ENCODE results near the gene ZNF670. TPM values are rescaled to one million over a fixed set of nuclear protein-coding genes. Genes with fewer than 3 reads are reported as not detected.

Gene ZNF670
- total RNA-seq, 1 experiment from 2014 or later, result 11.1 TPM

DNA sequence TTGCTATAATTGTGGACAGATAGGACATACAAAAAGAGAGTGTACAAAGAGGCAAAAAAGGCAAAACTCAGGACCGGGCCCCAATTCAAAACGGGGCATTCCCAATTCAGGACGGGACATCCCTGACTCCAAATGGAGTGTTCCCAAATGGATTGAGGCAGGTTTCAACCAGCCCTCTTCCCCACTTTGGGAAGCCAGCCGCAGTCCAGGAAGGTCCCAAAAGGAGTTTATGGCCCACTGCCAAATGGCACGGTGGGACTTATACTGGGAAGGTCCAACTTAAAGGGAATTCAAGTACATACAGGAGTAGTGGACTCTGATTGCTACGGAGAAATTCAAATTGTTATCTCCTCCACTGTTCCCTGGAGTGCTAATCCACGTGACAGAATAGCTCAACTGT lies 29.1 kb upstream of the ZNF670 start:
- no peak for DNase-seq (ENCODE audit: low spot score)
- in situ Hi-C loops (cut with HindIII; ENCODE audit: low sequenced_read_pairs), result no loop called here

DNA sequence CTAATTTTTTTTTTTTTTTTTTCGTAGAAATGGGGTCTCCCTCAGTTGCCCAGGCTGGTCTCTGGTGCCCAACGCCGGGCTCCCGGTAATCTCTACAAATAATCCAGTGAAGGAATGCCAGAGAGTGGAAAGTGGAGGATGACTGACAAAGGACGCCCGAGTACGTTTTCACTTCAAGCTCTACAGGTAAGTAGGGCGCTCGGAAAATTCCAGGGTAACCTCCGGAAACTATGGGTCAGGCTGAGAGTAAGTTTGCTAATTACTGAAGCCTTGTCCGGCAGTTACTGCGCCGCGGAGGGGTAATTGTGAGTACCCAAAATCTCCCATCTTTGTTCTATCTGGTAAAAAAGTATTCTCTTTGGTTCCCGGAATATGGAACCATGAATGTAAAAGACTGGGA lies 27.4 kb upstream of the ZNF670 start:
- no peak for DNase-seq (ENCODE audit: low spot score)
- in situ Hi-C loops (cut with HindIII; ENCODE audit: low sequenced_read_pairs), result no loop called here

DNA sequence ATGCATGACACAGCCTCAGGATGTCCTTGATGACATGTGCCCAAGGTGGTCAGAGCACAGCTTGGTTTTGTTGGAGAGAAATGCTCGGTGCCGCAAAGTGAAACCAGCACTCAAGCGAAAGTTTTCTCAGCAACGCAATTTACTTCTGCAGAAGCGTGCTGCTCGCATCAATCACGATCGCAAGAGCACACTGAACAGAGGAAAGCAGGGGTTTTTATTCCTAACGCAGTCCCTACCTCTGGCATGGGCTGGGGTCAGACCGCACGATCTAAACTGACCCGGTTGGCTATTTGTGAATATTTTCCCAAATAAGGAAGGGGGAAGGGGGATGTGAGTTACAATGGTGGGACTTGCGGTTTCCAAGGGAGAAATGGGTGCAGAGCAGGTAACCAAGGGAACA lies 26.4 kb upstream of the ZNF670 start:
- in situ Hi-C loops (cut with HindIII; ENCODE audit: low sequenced_read_pairs), result no loop called here

DNA sequence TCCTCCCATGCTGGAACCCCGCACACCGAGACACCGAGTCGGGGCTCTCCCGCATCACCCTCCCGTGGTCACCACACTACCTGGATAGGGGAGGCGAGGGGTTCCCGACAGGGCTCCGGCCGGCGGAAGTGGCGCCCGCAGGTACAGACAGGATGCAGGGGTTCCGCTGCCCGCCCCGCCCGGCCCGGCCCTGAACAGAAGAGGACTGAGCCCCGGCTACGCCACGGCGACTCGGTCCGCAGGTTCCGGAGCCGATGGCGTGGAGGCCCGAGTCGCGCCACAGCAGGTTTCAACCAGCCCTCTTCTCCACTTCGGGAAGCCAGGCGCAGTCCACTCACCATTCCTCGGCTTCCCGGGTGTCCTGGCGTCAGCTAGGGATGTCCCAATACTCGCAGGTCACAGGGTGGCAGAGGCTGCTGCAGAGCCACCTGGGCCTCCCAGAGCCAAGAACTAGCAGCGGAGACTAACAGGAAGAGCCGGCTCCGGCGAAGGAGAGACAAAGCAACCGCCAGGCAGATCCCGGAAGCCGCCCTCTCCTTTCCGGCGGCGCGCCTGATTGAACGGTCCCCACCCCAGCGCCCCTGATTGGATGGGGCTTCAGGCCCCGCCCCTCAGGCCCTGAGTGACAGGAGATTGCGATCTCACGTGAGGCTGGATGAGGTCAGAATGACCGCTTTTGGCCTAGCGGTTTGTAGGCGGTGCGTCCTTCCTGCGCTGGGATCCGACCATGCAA lies 25.4 kb upstream of the ZNF670 start, which contains the start of gene ZNF669:
Gene ZNF669, minus strand, starts transcription at position 498 of the 733 bp plus-strand sequence. Its CDS starts 157 bp downstream, at position 341.
- peak; percentile 99 for DNase-seq (ENCODE audit: low spot score)
- in situ Hi-C loops (cut with HindIII; ENCODE audit: low sequenced_read_pairs), result no loop called here

More for the DNA sequence above, 26.4 kb upstream of the ZNF670 start:
- no peak for DNase-seq (ENCODE audit: low spot score)

DNA sequence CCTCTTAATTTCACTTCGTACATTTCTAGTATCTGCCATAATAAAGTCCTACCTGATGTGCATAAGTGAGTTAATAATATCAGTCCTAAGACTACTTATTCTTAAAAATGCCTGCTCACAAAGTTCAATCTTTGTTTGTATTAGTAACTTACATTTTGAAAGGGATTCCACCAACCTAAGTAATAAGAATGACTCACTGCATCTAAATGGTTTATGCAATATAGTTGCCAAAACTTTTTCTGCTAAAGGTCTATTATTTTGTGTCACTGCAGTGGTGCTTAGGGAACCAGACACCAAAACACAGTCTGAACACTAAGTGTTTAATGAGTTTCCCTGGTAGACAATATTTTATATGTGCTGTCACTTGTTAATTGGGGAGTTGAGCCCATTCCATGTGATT lies 23.8 kb upstream of the ZNF670 start:
- no peak for DNase-seq (ENCODE audit: low spot score)
- in situ Hi-C loops (cut with HindIII; ENCODE audit: low sequenced_read_pairs), result no loop called here

DNA sequence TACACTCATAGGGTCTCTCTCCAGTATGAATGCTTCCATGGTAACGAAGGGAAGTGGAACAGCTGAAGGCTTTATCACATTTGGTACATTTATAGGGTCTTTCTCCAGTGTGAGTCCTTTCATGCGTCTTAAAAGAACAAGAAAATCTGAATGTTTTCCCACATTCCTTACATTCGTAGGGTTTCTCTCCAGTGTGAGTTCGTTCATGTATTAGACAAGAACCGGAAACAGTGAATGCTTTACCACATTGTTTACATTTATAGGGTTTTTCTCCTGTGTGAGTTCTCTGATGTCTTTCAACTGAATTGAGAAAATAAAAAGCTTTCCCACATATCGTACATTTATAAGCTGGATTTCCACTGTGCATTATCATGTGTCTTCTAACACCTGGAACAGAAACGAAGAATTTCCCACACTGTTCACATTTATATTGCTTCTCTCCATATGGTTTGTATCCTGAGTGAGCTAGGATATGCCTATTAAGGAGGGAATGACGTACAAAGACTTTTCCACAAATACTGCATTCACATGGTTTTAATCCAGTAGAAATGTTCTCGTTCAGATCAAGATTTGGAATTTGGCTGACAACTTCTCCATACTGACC lies 22.2 kb upstream of the ZNF670 start:
- no peak for DNase-seq (ENCODE audit: low spot score)
- in situ Hi-C loops (cut with HindIII; ENCODE audit: low sequenced_read_pairs), result no loop called here

DNA sequence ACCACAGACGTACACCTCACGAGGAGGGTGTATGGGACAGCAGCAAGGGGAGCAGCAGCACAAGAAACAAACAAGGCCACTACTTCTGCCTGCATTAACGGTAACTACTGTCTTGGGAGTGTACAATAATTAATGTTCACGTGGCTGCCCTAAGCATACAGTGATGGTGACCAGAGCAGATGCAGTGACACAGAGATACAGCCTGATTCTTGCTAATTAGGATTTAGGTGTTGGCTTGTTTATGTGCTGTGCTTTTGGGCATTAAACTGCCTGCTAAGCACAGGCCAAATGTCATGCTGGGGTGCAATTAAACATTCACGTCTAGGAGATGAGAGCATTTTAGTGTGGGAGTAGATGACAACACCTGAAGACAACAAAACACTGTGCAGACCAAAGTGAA lies 18.3 kb upstream of the ZNF670 start:
- no peak for DNase-seq (ENCODE audit: low spot score)
- in situ Hi-C loops (cut with HindIII; ENCODE audit: low sequenced_read_pairs), result no loop called here

DNA sequence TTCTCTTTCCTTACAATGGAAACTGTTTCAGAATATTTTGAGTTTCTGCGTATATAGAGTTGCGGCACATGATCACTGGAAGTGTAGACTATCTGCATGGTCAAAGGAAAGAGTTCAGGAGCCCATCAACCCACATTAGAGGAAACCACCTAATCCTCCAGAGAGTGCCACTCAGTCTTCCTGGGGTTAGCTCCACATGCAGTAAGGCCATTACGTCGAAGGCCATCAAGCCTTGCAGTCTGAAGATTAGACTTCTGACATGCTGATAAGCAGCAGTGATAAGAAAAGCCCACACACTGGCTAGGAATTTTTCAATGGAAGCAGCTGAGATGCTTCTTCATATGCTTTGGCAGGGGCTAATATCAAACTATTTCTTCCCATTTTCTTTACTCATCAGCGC lies 17.9 kb upstream of the ZNF670 start:
- in situ Hi-C loops (cut with HindIII; ENCODE audit: low sequenced_read_pairs), result no loop called here

DNA sequence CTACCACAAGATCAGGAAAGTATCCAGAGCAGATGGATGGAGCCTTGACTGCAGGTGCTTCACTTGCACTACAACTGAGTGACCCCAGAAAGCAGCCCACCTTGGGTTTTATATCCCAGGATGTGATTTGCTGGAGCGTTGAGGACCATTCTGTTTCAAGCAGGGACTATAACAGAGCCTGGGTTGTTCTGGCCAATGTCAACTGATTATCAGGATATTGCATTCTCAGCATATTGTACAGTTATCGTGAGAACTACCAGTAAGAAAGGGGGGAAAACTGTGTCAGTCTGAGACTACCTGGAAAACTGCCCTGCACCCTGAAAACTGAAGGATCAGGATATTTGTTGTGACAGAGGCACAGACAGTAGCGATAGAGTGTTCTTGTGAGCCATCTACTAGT lies 17.5 kb upstream of the ZNF670 start:
- DNase-seq (ENCODE audit: low spot score), result no peak
- in situ Hi-C loops (cut with HindIII; ENCODE audit: low sequenced_read_pairs), result no loop called here

More for the DNA sequence above, 17.9 kb upstream of the ZNF670 start:
- no peak for DNase-seq (ENCODE audit: low spot score)

DNA sequence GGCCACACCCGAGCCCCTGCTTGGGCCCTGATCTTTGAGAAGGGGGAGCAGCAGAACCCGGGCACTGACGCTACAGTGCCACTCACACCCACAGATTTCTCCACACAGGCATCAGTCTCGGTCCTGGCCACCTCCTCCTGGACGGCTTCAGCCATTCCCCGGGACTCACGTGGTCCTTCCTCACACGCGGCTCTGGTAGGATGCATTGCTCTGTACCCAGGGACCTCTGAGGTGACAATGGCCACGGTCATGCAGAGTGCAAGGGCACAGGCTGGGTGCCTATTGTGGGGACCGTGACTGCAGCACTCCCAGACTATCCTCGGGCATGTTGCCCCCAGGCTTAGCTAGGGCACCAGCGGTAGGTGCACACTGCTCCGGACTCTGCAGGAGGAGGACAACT lies 11.8 kb upstream of the ZNF670 start:
- in situ Hi-C loops (cut with HindIII; ENCODE audit: low sequenced_read_pairs), result no loop called here
- DNase-seq (ENCODE audit: low spot score), result no peak

DNA sequence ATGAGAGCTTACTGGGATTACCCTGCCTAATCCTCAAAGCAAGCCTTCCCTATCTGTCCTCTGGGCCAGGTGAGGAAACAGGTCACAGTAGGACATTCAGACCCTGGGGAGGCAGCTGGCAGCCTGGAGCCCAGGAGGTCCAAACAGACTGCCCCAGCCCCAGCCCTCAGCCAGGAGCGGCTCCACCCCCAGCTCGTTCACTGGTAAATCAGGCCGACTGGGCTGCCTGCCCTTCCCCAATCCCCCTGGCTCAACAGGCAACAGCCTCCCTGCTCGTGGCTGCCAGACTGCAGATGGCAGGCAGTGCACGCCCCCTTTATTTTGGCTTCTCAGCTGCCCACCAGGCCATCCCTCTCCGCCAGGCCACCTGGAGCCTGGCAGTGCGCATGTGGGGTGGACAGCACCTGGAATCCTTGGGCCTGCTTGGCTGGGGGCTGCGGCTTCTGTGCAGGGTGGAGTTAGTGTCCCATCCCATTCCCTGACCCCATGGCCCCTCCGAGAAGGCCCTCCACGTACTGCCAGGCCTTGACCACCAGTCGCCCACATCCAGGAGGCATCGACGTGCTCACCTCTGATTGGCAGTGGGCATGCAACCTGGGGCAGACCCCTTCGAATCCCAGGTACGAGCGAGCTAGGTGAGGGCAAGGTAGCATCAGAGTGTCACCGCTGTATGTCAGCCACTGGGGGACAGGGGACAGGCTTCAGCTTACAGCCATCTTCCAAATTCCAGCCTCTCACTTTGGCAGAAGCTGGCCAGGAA lies 11.2 kb upstream of the ZNF670 start:
- no peak for DNase-seq (ENCODE audit: low spot score)
- in situ Hi-C loops (cut with HindIII; ENCODE audit: low sequenced_read_pairs), result no loop called here

DNA sequence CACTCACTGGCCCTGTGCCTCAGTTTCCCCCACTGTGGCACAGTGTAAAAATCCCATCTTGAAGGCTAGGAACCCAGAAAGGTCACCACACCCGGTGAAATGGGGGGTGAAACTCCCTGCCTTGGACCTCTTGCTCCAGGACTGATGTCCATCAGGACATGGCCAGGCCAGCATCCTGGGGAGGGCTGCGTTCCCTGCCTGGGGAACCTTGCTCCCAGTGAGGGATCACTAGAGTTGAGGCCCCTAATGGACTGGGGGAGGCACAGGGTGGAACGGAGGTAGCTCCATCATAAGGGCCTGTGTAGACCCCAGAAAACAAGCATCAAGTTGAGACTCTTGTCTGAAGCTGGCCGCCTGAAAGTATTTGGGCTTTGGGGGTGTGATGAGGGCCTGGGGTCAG lies 10.4 kb upstream of the ZNF670 start:
- DNase-seq (ENCODE audit: low spot score), result no peak
- in situ Hi-C loops (cut with HindIII; ENCODE audit: low sequenced_read_pairs), result no loop called here

DNA sequence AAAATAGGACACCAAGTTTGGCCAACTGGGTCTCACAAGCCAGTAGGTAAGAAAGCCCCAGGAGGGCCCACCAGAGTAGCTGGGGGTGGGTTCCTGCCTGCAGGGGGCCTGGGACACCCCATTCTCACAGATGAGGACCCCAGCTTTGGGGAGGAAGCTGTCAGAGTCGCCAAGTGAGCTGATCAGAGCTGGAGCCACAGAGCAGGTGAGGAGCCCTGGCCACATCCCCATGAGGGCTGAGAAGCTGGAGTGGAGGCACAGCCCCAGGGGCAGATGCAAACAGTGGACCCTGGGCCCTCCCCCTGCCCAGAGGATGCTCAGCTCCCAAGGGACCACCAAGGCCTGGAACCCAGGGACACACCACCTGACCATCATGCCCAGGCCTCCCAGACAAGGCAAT lies 8.6 kb upstream of the ZNF670 start:
- in situ Hi-C loops (cut with HindIII; ENCODE audit: low sequenced_read_pairs), result no loop called here
- no peak for DNase-seq (ENCODE audit: low spot score)

DNA sequence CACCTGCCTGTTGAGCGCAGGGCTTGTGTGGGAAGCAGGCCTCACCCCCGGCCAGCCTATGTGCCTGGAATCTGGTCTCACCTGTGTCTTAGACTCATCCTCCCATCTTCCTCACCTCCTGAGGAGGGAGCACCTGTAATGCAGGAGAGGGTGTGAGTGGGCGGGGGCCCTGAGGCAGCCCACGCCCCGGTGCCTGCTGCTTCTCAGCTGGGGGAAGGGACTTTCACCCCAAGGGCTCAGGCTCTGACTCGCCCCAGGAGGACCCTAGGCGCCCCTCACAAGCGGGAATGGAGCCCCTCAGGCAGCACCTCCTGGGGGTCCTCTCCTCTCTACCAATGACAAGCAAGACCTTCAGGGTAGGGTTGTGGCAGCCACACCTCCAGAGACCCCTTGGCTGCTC lies 6.7 kb upstream of the ZNF670 start:
- in situ Hi-C loops (cut with HindIII; ENCODE audit: low sequenced_read_pairs), result no loop called here
- DNase-seq (ENCODE audit: low spot score), result no peak

DNA sequence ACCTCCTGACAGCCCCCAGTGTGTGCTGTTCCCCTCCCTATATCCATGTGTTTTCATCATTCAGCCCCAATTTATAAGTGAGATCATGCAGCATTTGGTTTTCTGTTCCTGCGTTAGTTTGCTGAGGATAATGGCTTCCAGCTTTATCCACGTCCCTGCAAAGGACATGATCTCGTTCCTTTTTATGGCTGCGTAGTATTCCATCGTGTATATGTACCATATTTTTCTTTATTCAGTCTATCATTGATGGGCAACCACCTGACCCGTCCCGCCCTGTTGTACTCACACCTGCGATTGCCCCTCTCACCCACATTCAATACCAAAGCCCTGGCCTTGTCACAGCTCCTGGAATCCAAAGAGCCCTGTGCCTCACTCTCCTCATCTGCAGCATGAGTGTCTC lies 6.2 kb upstream of the ZNF670 start:
- in situ Hi-C loops (cut with HindIII; ENCODE audit: low sequenced_read_pairs), result no loop called here
- DNase-seq (ENCODE audit: low spot score), result no peak

DNA sequence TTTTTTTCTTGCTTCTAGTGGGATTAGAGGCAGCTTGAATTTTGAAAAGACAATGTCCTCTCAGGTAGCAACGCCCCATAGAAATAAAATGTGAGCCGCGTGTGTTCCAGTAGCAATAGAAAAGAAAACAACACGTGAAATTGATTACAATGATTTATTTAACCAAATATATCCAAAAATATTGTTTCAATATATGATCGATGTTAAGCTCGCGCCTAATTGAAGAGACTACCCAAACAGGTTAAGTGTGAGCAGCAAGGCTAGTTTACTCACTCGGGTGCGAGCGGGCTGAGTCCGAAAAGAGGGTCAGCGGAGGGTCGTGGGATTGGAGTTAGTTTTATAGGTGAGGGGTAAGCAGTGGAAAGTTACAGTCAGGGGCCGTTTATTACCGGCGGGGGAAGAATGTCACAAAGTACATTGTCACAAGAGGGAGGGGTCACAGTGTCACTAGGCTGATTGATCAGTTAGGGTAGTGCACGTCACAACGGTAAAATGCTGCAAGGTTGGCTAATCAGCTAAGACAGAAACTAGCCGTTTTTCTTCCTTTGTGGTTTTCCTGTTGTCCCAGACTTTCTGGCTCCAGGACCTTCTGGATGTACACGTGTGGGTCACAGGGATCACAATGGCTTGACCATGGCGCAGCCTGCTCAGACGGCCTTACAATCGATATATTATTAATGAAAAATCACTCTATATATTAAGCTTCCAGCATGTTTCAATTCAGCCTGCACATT lies 697 bp upstream of the ZNF670 start:
- in situ Hi-C loops (cut with HindIII; ENCODE audit: low sequenced_read_pairs), result no loop called here
- DNase-seq (ENCODE audit: low spot score), result no peak

DNA sequence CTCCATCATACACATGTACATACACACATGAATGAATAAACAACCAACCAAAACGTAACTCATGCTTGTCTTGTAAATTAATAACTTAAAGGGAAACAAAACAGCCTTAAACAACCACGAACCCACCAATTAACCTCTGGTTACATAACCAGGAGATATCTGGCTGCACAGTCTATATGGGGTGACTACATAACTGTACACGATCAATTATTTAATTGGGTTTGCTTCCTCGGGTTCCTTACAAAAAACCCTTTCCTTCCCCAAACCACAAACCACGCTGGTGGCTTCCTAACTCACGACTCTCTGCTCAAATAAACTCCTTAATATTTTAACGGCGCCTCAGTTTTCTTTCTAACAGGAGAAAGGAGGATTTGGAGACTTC lies 744 bp downstream of the ZNF670 start:
- in situ Hi-C loops (cut with HindIII; ENCODE audit: low sequenced_read_pairs), result no loop called here
- peak; percentile 20 for DNase-seq (ENCODE audit: low spot score)

DNA sequence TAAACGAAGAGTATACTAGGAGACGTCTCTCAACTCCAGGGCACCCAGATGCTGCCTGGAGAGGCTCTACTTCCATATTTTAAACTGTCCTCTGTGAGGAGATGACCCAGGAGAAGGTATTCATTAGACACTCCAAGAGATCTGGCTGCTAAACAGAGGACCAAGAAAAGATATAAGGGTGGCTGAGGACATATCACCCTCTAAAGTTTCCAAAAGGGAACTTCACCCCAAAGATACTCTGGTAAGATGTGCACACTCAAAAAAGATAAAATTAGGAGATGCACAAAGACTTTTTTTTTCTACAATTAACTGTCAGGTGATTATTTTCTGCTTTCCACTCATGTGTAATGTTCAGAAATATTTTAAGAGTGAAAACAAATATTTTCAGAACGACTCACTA lies 1.4 kb downstream of the ZNF670 start:
- no peak for DNase-seq (ENCODE audit: low spot score)
- in situ Hi-C loops (cut with HindIII; ENCODE audit: low sequenced_read_pairs), result no loop called here

DNA sequence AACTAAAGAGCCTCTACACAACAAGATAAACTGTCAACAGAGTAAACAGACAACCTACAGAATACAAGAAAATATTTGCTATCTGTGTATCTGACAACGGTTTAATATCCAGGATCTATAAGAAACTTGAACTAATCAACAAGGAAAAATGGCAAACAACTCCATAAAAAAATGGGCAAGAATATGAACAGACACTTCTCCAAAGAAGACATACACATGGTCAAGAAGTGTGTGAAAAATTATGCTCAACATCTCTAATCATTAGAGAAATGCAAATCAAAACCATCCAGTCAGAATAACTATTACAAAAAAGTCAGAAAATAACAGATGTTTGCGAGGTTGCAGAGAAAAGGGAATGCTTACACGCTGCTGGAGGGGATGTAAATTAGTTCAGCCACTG lies 8.0 kb downstream of the ZNF670 start:
- in situ Hi-C loops (cut with HindIII; ENCODE audit: low sequenced_read_pairs), result no loop called here
- DNase-seq (ENCODE audit: low spot score), result no peak

DNA sequence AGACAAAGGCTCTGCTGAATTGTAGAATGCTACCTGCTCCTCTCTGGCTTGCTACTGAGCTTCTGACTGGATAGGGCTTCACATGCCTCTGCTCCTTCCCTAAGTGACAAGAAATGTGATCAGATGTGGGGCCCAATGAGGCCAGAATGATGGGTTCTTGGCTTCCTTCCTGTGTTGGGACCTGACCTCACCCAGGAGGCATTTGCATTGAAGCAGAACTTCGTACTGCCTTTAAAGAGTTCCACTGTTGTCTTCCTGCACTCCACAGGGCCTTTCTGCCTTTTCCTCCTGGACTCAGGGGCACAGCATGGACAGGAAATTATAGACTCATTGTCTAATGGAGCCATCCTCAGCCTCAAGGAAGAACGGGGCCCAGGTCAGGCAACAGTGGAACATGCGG lies 14.3 kb downstream of the ZNF670 start:
- DNase-seq (ENCODE audit: low spot score), result no peak
- in situ Hi-C loops (cut with HindIII; ENCODE audit: low sequenced_read_pairs), result no loop called here
